DMS79 treated with DMSO at 0.1 percent for 48 hours (cell line): ENCODE data around the gene PXDN.

ENCODE experiments used
- DNase-seq: peaks from one replicate; lab custom pipeline; 2025; lab: John Stamatoyannopoulos, UW

Gene PXDN

DNA sequence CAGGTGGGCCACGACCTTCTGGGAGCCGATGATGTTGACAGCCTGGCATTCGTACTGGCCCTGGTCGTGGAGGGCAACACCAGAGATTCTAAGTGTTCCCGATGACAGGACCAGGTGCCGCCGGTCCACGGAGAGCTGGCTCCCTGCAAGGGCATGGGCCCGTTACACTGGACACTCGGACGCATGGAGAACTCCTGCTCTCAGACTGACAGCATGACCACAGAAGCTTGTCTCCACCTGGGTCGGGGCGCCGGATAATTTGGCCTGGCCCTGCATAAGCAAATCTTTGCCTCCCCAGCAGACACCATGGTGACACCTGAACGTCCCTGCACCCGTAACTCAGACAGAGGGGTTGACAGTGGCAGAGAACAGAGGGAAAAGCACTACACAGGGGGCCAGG, 80.7 kb downstream of the PXDN start:
- DNase-seq: no peak

DNA sequence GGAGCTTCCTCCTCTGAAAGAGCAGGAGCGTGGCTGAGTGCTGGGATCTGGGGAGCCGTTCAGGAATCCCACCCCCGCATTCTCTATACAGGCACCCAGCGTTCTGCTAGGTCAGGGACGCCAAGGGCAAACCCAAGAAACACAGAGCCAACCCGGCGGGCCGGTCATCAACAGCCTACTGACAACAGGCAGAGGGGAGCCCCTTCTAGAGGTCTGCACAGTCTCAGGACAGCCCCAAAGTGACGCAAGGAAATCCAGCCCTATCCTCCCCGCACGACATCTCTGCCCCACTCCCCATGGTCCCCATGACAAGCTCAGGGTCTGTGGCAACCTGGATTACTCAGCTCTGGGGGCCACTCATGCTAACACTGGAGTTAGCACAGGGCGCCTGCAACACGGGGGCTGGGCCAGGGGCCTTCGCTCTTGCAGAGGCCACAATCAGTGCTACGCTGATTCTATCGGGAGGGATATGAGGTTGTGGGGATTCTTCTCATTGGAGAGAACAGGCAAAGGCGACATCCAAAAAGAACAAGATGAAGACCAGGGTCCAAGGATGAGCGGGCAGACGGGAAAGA, 81.6 kb downstream of the PXDN start:
- DNase-seq: no peak

DNA sequence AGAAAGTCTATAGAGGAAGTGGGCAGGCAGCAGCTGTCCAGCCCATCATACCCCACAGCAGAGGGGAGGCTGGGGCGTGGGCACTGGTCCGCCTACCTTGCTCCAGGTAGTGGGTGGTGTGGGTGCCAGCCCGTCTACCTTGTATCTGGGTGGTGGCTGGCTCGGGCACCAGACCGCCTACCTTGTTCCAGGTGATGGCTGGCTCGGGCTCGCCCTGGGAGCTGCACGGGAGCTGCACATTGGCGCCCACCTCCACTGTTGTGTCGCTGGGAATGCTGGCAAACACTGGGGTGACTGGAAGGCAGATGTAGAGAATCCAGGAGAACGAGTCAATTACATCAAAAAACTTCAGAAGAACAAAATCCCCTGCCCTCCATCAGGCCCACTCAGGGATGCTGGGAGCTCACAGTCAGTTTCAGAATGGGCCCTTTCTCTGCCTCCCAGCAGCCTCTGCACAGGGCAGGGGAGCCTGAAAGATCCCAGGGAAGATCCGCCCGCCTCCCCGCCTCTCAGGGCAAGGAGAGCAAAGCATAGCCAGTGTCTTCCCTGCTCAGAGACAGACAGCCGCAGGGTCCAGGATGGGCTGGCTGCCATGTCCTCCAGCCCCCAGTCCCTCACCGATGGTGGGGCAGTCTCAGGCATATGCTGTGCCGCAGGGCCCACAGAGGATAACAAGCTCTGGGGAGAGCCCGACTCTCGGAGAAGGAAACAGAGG, 82.3 kb downstream of the PXDN start:
- no peak for DNase-seq

DNA sequence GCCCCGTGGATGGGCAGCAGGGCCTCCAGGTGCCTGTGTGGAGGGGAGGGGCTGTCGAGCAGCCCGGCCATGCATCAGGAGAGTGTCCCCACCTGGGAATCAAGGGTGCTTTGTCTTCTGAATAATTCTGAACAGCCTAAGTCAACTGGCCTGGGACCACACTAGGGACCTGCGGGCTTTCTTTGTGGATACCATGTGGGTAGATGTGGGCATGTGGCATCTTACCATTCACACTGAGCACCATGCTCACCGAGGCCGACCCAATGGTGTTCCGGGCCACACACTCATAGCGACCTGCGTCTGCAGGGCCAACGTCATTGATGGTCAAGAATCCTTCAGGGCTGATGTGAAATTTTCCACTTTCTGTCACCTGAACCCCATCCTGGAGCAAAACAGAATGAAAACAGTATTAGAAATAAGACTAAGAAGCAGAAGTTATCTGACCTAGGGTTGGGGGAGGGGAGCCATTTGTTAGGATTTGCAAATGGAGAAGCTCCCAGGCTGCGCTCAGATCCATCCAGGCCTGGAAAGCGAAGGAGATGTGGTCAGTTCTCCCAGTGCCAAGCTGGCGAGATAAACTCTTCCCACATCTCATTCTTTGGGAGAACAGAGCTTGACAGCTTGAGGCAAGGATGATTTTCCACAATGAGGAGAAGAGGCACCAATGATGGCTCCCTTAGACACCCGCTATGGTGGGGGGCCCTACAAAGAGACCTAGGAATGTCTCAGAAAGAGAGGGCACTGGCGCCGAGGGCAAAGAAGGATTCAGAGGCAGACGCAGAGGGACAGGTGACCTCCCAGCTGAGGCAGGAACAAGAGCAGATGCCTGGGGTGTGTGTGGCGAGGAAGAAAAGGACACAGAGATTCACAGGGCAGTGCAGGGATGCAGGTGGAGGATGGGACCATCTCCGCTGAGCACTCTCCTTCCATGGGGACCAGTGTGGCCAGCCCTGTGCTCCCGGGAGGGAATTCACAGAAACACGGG, 83.4 kb downstream of the PXDN start:
- DNase-seq: no peak

DNA sequence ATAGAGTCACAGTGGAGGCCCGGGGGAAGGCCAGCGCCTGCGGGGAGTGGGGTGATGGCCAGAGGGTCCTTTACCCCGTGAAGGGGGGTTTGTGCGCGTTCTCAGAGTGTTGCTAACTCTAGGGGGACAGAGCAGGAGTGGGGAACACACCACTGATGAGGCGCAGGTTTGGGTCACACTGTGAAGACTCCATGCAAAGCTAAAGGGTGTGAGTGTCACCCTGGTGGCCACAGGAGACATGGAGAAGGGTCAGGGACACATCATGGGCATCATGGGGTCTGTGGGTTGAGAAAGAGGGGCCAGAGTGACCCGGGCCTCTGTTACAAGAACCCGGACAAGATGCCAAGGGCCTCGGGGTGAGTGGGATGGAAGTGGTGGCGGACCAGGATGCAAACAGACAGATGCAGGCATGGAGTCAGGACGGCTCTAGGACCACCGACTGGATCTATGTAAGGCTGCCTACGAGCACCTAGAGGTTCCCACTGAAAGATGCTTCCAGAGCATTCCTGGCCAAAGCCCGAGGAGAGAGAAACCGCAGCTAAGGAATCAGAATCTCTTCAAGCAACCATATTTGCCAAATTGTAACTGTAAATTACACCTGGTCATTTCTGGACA, 84.3 kb downstream of the PXDN start:
- DNase-seq: no peak

DNA sequence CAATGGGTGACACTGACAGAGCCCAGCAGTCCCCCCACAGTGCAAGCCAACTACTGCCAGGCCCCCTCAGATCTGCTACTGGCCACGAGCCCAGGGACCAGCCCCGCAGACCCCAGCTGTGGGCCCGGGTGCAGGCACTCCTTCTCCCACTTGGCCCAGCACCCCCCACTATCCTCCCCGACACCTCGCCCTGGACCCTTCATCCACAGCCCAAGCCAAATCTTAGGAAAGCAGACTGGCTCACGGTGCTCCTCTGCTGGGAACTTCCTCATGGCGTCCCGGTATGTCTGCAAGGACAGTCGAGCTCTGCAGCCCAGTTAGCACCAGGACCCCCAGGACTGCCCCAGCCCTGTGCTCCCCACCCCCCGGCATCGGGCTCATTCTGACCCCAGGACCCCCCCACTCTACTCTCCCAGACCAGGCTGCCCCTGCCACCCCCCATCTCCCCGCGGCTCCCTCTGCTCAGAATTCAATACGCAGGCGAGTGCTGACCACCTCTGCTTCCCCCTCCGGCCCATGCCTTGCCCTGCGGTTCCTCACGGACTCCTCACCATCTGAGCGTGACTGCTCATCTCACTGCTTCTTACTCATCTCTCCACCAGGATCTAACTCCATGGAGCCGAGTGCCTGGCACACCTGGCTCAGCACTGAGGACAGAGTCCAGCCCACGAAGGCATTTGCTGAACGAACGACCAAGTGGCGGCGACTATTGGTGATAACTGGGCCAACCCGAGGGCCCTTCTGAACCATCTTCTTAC, 85.7 kb downstream of the PXDN start:
- no peak for DNase-seq

DNA sequence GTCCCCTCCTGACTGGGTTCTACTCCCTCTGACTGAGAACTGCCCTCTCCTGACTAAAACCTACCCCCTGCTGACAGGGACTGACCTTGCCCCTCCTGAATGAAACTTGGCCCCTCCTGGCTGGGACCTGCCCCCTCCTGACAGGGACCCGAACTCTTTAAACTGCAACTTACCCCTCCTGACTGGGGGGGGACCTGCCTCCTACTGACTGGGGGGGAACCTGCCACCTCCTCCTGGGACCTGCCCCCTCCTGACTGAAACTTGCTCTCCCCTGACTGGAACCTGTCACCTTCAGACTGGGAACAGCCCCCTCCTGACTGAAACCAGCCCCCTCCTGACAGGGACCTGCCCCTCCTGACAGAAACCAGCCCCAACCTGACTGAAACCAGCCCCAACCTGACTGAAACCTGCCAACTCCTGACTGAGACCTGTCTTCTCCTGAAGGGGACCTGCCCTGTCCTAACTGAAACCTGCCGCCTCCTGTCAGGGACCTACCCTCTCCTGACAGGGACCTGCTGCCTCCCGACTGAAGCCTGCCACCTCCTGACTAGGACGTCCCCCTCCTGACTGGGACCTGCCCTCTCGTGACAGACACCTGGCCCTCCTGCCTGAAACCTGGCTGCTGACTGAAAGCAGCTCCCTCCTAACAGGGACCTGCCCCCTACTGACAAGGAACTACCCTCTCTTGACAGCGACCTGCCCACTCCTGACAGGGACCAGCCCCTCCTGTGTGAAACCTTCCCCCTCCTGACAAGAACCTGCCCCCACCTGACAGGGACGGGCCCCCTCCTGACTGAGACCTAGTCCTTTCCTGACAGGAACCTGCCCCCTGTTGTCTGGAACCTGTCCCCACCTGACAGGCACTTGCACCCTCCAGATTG, 87.1 kb downstream of the PXDN start:
- DNase-seq: no peak

DNA sequence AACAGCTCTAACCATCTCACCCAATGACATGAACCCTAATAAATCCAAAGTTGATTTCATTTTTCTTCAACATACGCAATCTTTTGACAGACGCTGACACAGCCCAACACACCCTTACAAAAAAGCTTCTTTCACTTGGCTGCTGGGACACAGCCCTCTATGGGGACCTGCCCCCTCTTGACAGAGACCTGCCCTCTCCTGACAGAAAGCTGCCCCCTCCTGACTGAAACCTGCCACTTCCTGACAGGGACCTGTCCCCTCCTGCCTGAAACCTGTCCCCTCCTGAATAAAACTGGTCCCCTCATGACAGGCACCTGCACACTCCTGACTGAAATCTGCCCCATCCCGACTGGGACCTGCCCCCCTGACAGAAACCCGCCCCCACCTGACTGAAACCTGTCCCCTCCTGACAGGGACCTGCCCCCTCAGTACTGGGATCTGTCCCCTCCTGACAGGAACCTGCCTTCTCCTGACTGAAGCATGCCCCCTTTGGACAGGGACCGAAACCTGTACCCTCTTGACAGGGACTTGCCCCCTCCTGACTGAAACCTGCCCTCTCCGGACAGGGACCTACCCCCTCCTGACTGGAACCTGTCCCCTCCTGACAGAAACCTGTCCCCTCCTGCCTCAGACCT, 87.9 kb downstream of the PXDN start:
- DNase-seq: no peak

DNA sequence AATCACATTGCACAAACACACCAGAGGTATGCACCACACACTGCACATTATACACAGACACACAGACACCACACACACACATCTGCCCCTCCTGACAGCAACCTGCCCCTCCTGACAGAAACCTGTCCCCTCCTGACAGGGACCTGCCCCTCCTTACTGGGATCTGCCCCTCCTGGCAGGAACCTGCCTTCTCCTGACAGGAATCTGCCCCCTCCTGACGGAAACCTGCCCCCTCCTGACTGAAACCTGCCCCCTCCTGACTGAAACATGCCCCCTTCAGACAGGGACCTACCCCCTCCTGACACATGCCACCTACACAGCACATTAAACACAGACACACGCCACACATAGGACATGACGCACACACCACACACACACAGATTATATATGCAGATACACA, 88.9 kb downstream of the PXDN start:
- no peak for DNase-seq

DNA sequence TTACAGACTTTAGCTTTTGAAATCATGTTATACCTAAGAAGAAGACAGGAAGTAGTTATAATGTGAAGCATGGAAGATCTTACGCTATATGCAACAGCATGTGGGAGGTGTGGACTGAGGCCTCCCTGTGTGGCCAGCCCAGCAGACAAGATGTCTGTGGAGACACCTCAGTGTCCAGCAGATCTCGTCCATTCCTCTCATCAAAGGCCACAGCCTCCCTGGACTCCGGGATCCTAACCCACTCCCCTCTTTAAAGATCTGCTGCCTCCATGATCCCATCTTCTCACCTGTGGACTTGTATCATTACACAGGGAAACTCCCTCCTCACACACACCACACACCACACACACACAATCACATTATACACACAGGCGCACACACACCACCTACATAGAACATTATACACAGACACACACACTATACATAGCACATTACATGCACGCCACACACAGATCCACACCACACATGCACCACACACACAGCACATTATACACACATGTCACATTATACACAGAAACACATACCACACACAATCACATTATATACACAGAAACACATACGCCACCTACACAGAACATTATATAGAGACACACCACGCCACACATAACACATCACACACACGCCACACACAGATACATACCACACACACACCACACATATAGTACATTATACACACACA, 89.5 kb downstream of the PXDN start:
- no peak for DNase-seq

DNA sequence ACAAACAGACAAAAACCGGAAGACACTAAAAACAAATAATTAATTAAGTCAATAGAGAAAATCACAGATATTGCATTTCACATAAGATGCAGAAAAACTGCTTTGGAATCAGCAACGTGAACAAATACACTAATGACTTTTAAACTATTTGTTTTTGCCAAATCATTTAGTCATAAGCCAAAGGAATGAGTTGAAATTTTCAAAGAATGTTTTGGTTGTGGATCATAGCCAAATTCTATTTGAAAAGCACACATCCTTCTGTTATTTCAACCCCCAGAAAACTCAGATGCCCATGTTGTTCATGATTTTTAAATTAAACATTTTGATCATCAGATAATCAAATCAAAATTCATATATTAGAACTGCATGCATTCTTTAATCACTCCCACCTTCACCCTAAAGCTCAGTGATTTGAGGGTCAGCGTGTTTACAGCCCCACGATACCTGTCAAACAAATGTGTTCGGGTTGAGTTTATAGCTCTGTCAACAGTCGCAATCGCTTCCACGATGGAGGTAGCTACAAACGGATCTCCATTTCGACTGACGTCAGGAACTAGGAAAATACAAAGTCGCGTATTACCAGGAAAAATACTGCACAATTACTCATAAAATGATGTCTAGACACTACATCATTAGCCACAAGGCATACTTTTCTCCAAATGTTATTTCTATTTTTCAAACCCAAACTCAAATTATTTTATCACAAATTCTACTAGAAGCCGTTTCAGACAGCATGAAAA, 90.2 kb downstream of the PXDN start:
- no peak for DNase-seq

DNA sequence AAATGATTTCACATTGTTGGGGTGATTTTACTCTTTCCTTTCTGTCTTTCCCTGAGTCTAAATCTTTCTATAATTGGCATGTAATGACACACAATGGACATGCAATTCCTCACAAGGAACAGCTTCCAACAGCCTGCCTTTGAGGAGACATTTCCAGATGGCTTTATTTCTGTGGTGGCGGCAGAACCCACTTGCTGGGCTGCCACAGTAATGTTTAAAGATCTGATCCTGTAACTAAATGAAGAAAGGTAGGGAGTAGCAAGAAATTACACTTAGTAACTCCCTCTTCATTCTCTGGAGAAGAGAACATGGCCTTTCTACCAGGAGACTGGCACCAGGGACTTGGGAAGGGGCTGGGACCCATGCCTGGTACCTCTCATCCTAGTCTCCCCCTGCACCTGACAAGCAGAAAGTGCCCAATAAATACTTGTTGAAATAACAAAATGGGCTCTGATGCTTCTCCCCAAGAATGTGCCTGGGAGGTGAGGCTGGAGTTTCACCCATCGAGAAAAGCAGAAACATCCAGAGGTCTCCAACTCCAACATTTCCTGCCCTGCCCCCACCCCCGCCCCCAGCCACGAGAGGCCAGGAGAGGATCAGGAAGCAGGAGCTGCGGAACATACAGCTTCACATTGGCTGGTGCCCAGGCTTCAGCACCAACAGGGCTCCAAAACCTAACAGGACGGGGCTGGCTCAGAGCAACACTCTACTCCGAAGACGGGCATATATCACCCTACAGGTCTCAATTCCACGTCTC, 92.1 kb downstream of the PXDN start:
- DNase-seq: no peak

DNA sequence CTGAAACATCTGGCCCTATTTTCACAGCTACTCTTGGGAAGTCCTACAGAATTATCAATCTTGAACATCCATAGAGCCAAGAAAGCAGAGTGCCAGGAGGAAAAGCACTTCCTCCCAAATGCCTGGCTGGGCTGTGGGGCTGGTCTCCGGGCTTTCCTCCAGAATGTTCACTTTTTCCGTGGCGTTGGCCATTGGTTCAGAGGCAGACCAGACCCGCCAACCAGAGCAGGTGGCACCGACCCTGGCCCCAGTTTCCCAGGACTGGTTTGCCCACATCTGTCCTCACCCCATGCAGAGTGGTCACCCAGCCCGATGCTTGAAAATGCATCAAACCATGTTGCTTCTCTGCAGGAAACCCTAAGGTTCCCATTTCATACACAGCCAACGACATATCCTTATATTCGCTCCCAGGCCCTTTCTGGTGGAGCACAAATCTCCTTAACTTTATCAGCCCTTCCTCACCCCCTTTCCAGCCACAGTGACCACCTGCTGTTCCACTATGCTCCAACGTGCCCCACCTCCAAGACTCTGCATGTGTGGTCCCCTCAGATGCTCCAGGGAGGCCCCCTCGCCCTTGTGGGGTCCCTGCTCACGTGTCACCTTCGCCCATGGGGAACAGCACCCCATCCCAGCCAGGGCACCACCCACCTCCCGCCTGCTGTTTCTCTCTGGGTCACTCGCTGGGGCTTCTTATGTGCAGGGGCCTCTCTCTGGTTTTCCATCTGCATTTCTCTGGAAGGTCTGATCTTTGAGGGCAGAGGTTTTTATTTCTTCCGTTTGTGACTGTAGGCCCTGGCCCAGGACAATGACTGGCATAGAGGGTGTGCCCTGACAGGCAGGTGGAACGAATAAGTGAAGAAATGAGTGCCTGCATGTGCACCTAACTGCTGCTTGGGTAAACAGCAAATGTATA, 92.9 kb downstream of the PXDN start:
- no peak for DNase-seq

DNA sequence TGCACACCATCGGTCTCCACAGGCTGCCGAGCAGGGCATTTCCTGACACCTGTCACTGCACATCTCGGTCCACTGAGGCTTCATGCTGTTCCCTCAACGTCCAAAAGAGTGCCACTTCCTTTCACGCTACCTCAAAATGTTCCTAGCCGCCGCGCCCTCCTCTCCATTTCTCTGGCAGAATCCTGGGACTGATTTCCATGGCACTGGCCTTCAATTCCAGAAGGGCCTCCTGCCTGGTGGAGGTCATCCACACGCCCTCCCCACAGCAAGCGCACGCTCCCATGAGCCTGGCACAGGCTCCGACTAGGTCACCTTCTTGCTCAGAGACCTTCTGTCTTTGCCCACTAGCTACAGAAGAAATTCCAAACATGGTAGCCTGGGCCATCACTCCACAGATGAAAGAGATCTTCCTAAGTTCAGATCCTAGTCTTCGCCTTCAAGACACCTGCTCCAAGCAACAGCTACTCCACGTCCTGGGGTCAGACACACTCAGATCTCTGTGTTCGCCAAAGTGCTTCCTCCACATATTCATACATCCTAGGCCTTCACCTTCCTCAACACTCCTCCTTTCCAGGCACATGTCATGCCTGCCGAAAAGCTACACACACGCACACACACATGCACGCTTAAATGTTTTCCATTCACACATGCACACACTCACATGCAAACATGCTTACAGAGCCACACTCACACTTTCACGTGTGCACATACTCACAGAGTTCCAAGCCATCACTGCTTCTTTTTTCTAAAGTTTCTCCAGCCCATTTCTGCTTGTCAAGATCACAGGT, 94.0 kb downstream of the PXDN start:
- DNase-seq: no peak

DNA sequence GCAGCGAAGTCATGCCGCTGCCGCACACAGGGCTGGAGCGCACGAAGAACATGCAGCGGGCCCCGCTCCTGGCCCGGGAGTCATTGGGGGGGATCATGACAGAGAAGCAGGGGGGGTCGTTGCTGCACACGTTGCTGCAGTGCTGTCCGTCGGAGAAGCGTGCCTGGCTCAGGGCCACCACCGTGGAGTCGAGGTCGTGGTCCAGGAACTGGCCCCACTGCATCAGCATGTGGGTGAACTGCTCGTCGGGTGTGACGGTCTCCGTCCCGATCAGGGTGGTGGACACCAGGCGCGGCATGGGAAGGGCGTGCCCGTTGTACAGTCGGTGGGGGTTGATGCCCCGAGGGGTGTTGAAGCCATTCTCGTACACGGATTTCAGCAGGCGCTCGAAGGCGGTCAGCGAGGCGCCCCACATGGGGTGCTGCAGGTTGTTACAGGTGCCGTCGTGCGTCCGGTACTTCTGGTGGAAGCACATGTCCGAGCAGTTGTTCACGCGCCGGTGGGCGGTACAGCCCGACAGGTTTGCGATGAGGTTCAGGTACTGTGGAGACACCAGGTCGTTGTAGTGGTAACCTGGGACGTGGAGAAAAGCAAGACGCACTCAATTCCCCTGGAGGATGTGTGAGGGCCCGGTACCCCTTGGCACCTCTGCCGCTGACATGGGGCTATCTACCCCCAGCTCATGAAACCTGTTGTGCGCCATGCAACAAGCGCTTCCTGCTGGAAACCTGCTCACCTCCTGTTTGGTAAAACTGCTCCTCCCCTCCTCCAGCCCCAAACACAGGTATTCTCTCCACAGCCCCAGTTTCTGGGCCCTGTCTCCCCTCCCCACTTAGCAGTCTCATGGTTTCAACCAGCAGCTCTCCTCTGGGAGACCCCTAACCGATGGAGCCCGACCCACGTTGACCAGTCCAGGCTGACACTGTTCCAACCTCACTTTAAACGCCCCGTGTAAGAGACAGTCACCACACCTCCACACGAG, 94.9 kb downstream of the PXDN start:
- DNase-seq: no peak
